ENCODE results near the gene RAB8B.

DNA sequence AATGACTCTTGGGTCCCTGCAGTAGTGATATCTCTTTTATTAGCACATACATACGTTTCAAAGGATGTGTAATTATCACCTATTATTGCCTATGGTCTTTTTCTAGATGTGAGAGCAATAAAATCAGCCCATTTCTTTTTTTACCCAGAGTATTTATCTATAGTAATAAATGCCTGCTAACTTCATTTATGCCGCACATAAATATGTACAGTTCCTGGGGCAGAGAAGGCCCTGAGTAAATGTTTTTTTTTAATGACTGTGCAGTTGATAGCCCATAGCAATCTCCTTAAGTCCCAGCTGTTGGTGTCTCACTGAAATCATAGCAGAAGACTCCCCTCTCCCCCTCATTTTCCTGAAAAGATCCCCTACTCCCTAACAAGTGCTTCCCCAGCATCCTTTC lies 16.7 kb downstream of the RAB8B start:
- TF ChIP-seq POLR2A (IDR thresholded peaks at IDR 0.05; ENCODE audit: insufficient read depth in 1 of 2, low read depth in 2 of 2, low read length in 2 of 2) (no peak), CHCHD3 (CRISPR knock-in tag; IDR thresholded peaks at IDR 0.05) (no peak), FOSL1 (CRISPR knock-in tag; IDR thresholded peaks at IDR 0.05; ENCODE audit: borderline replicate concordance) (no peak), NFYB (CRISPR knock-in tag; IDR thresholded peaks at IDR 0.05) (no peak)

Measured in HepG2 (cell line).